WTC11 (cell line): ENCODE data around the gene GHRHR. TPM values are rescaled to one million over a fixed set of nuclear protein-coding genes. Genes with fewer than 3 reads are reported as not detected.

Experiments used
- ATAC-seq: fragments of 200-7000 bp; cut with Tn5 transposase; 2 replicates; pipeline ENCODE4 v1.10.0; 2021; ENCODE audit warnings: mild to moderate bottlenecking, moderate library complexity
- CTCF ChIA-PET: fragments of 300-600 bp; sonication (Branson Sonifier 250); formaldehyde crosslinking; loops from one replicate; lab custom pipeline; 2021; ENCODE audit warnings: antibody characterized with exemption; lab: Charles Lee
- POLR2A ChIA-PET: fragments of 350-600 bp; sonication (Branson Sonifier 250); formaldehyde crosslinking; loops from one replicate; lab custom pipeline; 2021; ENCODE audit warnings: antibody characterized with exemption; lab: Charles Lee
- DNase-seq: peaks from one replicate; pipeline ENCODE4 v3.0.0; 2021; ENCODE audit warnings: low spot score
- H3K27ac Mint-ChIP-seq: 2 replicates; pipeline ENCODE4 v1.8.0; 2021; ENCODE audit warnings: mixed read lengths
- H3K27me3 Mint-ChIP-seq: 2 replicates; pipeline ENCODE4 v1.8.0; 2021; ENCODE audit warnings: low read depth, mild to moderate bottlenecking, moderate library complexity, mixed read lengths
- H3K36me3 Mint-ChIP-seq: 2 replicates; pipeline ENCODE4 v1.8.0; 2021; ENCODE audit warnings: mixed read lengths
- H3K4me1 Mint-ChIP-seq: 2 replicates; pipeline ENCODE4 v1.8.0; 2022; ENCODE audit warnings: mixed read lengths
- H3K4me3 Mint-ChIP-seq: 2 replicates; pipeline ENCODE4 v1.8.0; 2021; ENCODE audit warnings: mild to moderate bottlenecking, moderate library complexity, mixed read lengths
- H3K9me3 Mint-ChIP-seq: 2 replicates; pipeline ENCODE4 v1.8.0; 2021; ENCODE audit warnings: mixed read lengths
- CBFB ChIP-seq: sonication (generic); formaldehyde crosslinking; IDR thresholded peaks from 2 replicates; pipeline ENCODE4 v1.8.1; 2022; ENCODE audit warnings: mild to moderate bottlenecking, low read depth, missing genetic modification reagents
- ELF4 ChIP-seq: sonication (generic); formaldehyde crosslinking; IDR thresholded peaks from 2 replicates; pipeline ENCODE4 v1.8.1; 2022; ENCODE audit warnings: low read depth, mild to moderate bottlenecking, moderate library complexity, missing genetic modification reagents
- EMX1 ChIP-seq: fragments of 250-450 bp; sonication (Bioruptor Pico); IDR thresholded peaks from 2 replicates; pipeline ENCODE4 v1.8.0; 2021; ENCODE audit warnings: mild to moderate bottlenecking
- ETV6 ChIP-seq: sonication (generic); formaldehyde crosslinking; IDR thresholded peaks from 2 replicates; pipeline ENCODE4 v1.8.1; 2022; ENCODE audit warnings: mild to moderate bottlenecking, missing genetic modification reagents
- FOXP1 ChIP-seq: sonication (generic); formaldehyde crosslinking; IDR thresholded peaks from 2 replicates; pipeline ENCODE4 v1.8.0; 2022; ENCODE audit warnings: missing genetic modification reagents, mild to moderate bottlenecking, moderate library complexity, borderline replicate concordance
- HMGA2 ChIP-seq: fragments of 250-450 bp; sonication (Bioruptor Pico); IDR thresholded peaks from 2 replicates; pipeline ENCODE4 v1.4.0; 2021; ENCODE audit warnings: mild to moderate bottlenecking, moderate library complexity
- IRF1 ChIP-seq: sonication (generic); formaldehyde crosslinking; IDR thresholded peaks from 2 replicates; pipeline ENCODE4 v1.8.0; 2023; ENCODE audit warnings: missing genetic modification reagents
- JAZF1 ChIP-seq: fragments of 250-450 bp; sonication (Bioruptor Pico); IDR thresholded peaks from 2 replicates; pipeline ENCODE4 v1.9.0; 2021; ENCODE audit warnings: moderate library complexity, mild to moderate bottlenecking, inconsistent platforms
- MYBL2 ChIP-seq: sonication (generic); formaldehyde crosslinking; IDR thresholded peaks from 2 replicates; pipeline ENCODE4 v1.8.1; 2023; ENCODE audit warnings: mild to moderate bottlenecking, moderate library complexity, missing genetic modification reagents
- NR2C2 ChIP-seq: sonication (generic); formaldehyde crosslinking; IDR thresholded peaks from 2 replicates; pipeline ENCODE4 v1.8.0; 2022; ENCODE audit warnings: mild to moderate bottlenecking, missing genetic modification reagents
- NR3C1 ChIP-seq: sonication (generic); formaldehyde crosslinking; conservative IDR thresholded peaks from 2 replicates; pipeline ENCODE4 v1.8.1; 2023; ENCODE audit warnings: low read depth, mild to moderate bottlenecking, missing genetic modification reagents
- OVOL2 ChIP-seq: fragments of 250-450 bp; sonication (Bioruptor Pico); IDR thresholded peaks from 2 replicates; pipeline ENCODE4 v1.9.0; 2021; ENCODE audit warnings: mild to moderate bottlenecking, borderline replicate concordance
- PRDM15 ChIP-seq: sonication (generic); formaldehyde crosslinking; IDR thresholded peaks from 2 replicates; pipeline ENCODE4 v1.8.0; 2022; ENCODE audit warnings: missing genetic modification reagents
- PRRX2 ChIP-seq: fragments of 250-450 bp; sonication (Bioruptor Pico); IDR thresholded peaks from 2 replicates; pipeline ENCODE4 v1.8.0; 2021; ENCODE audit warnings: mild to moderate bottlenecking
- RELA ChIP-seq: sonication (generic); formaldehyde crosslinking; IDR thresholded peaks from 2 replicates; pipeline ENCODE4 v1.8.1; 2022; ENCODE audit warnings: missing genetic modification reagents, mild to moderate bottlenecking, borderline replicate concordance
- ZNF219 ChIP-seq: sonication (generic); formaldehyde crosslinking; IDR thresholded peaks from 2 replicates; pipeline ENCODE4 v1.8.0; 2023; ENCODE audit warnings: missing genetic modification reagents, mild to moderate bottlenecking, borderline replicate concordance
- ZNF263 ChIP-seq: sonication (generic); formaldehyde crosslinking; IDR thresholded peaks from 2 replicates; pipeline ENCODE4 v1.8.1; 2022; ENCODE audit warnings: low read depth, mild to moderate bottlenecking, moderate library complexity, missing genetic modification reagents
- ZNF512 ChIP-seq: sonication (generic); formaldehyde crosslinking; IDR thresholded peaks from 2 replicates; pipeline ENCODE4 v1.8.1; 2022; ENCODE audit warnings: missing genetic modification reagents, borderline replicate concordance
- total RNA-seq: library from RNA; stranded (reverse); gene quantifications from 3 replicates; pipeline ENCODE4 v1.2.3, GENCODE V29; 2021
- TF ChIP-seq, protein P1 (sequence below): sonication (generic); formaldehyde crosslinking; IDR thresholded peaks from 2 replicates; pipeline ENCODE4 v1.8.0; 2022; ENCODE audit warnings: mild to moderate bottlenecking, missing genetic modification reagents
- TF ChIP-seq, protein P2 (sequence below): sonication (generic); formaldehyde crosslinking; IDR thresholded peaks from 2 replicates; pipeline ENCODE4 v1.8.1; 2023; ENCODE audit warnings: mild to moderate bottlenecking, missing genetic modification reagents, borderline replicate concordance
- TF ChIP-seq, protein P3 (sequence below): sonication (generic); formaldehyde crosslinking; IDR thresholded peaks from 2 replicates; pipeline ENCODE4 v1.8.0; 2022; ENCODE audit warnings: mild to moderate bottlenecking, missing genetic modification reagents
- TF ChIP-seq, protein P4 (sequence below): sonication (generic); formaldehyde crosslinking; IDR thresholded peaks from 2 replicates; pipeline ENCODE4 v1.8.1; 2023; ENCODE audit warnings: mild to moderate bottlenecking, missing genetic modification reagents, moderate library complexity

GHRHR gene
- total RNA-seq, 1 experiment from 2014 or later: 5.0 TPM

DNA sequence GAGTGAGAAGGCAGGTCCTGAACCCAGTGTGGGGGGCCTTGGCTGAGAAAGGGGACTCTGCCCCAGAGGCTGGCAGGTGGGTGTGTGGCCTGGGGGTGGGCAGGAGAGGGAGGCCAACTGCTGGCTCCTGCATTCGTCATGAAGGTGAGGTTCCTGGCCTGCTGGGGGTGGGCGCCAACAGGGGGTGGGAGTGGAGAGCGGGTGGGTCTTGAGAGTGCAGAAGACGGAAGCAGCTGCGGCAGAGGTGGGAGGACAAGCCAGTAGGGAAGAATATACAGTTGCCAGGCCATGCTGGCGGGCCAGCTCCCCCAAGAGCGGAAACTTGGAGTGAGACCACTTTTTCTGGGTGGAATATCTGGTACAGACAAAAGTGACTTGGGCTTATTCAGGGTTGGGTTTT lies 23.4 kb downstream of the GHRHR start:
- POLR2A ChIA-PET: interaction anchor here (1.4 kb wide), 1 partner anchor 134 kb away, joined by 3 read pairs; no protein-coding TSS in a partner anchor
- Mint-ChIP-seq H3K27ac (no peak overlapping the region; the same call in 1 of the 2 replicates), H3K4me1 (peaks cover 73% of the 10 kb centered on the region), H3K36me3 (no peaks in the 10 kb centered on the region), H3K27me3 (peaks cover 7% of the 10 kb centered on the region), H3K9me3 (no peaks in the 10 kb centered on the region), H3K4me3 (peak overlapping the region; percentile 38; the same call in 1 of the 2 replicates)
- TF ChIP-seq ELF4 (CRISPR knock-in tag): no peak
- no peak for TF ChIP-seq EMX1 (CRISPR knock-in tag)
- TF ChIP-seq ZNF512 (CRISPR knock-in tag): no peak
- TF ChIP-seq RELA: no peak
- TF ChIP-seq CBFB (CRISPR knock-in tag): no peak
- no peak for TF ChIP-seq FOXP1 (CRISPR knock-in tag)
- no peak for TF ChIP-seq NR2C2 (CRISPR knock-in tag)
- no peak for TF ChIP-seq HMGA2 (CRISPR knock-in tag)
- no peak for TF ChIP-seq JAZF1 (CRISPR knock-in tag)
- no peak for TF ChIP-seq PRRX2
- TF ChIP-seq MYBL2 (CRISPR knock-in tag): no peak
- TF ChIP-seq ETV6: no peak
- TF ChIP-seq OVOL2 (CRISPR knock-in tag): no peak
- no peak for TF ChIP-seq ZNF219 (CRISPR knock-in tag)
- TF ChIP-seq, protein P1, sequence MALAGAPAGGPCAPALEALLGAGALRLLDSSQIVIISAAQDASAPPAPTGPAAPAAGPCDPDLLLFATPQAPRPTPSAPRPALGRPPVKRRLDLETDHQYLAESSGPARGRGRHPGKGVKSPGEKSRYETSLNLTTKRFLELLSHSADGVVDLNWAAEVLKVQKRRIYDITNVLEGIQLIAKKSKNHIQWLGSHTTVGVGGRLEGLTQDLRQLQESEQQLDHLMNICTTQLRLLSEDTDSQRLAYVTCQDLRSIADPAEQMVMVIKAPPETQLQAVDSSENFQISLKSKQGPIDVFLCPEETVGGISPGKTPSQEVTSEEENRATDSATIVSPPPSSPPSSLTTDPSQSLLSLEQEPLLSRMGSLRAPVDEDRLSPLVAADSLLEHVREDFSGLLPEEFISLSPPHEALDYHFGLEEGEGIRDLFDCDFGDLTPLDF (CRISPR knock-in tag): no peak
- CTCF ChIA-PET: interaction anchor here (0.8 to 12.5 kb wide), 5 partner anchors 48 to 147 kb away, joined by 3 to 882 read pairs (median 87); partner anchors contain the start of gene ADCYAP1R1
- DNase-seq (no peak), ATAC-seq (no peak)

DNA sequence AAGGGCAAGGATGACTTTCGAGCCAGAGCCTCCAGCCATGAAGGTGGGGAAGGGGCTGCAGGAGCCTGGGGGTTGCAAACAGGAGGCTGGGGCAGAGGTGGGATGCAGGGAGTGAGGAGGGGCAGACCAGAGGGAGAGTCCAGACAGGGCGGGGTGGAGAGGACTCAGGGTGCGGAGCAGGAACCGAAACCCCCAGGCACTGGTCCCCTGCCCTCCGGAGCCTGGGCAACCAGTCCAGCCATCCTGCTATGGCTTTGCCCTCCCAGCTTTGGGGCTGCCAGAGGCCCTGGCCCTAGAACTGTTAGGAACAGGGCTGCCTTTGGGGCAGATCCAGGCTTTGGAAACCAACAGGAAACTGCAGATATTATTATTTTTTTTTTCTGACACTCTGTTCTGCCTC lies 24.2 kb downstream of the GHRHR start:
- ATAC-seq: no peak
- DNase-seq: no peak
- ChIA-PET CTCF (interaction anchor here (1.4 to 12.5 kb wide), 5 partner anchors 50 to 197 kb away, joined by 4 to 882 read pairs (median 87); partner anchors contain the start of gene ADCYAP1R1), POLR2A (interaction anchor here (0.7 to 1.4 kb wide), 2 partner anchors 33 to 133 kb away, joined by 3 read pairs; no protein-coding TSS in a partner anchor)
- Mint-ChIP-seq H3K9me3 (no peaks in the 10 kb centered on the region), H3K27me3 (peaks cover 7% of the 10 kb centered on the region), H3K27ac (no peak overlapping the region), H3K4me1 (peaks cover 77% of the 10 kb centered on the region), H3K36me3 (0 out of 2 replicates have a peak, but pooled peaks cover 1% of the 10 kb centered on the region), H3K4me3 (no peak overlapping the region)
- TF ChIP-seq, protein P2, sequence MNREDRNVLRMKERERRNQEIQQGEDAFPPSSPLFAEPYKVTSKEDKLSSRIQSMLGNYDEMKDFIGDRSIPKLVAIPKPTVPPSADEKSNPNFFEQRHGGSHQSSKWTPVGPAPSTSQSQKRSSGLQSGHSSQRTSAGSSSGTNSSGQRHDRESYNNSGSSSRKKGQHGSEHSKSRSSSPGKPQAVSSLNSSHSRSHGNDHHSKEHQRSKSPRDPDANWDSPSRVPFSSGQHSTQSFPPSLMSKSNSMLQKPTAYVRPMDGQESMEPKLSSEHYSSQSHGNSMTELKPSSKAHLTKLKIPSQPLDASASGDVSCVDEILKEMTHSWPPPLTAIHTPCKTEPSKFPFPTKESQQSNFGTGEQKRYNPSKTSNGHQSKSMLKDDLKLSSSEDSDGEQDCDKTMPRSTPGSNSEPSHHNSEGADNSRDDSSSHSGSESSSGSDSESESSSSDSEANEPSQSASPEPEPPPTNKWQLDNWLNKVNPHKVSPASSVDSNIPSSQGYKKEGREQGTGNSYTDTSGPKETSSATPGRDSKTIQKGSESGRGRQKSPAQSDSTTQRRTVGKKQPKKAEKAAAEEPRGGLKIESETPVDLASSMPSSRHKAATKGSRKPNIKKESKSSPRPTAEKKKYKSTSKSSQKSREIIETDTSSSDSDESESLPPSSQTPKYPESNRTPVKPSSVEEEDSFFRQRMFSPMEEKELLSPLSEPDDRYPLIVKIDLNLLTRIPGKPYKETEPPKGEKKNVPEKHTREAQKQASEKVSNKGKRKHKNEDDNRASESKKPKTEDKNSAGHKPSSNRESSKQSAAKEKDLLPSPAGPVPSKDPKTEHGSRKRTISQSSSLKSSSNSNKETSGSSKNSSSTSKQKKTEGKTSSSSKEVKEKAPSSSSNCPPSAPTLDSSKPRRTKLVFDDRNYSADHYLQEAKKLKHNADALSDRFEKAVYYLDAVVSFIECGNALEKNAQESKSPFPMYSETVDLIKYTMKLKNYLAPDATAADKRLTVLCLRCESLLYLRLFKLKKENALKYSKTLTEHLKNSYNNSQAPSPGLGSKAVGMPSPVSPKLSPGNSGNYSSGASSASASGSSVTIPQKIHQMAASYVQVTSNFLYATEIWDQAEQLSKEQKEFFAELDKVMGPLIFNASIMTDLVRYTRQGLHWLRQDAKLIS (CRISPR knock-in tag): no peak
- TF ChIP-seq, protein P3, sequence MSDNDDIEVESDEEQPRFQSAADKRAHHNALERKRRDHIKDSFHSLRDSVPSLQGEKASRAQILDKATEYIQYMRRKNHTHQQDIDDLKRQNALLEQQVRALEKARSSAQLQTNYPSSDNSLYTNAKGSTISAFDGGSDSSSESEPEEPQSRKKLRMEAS: no peak
- no peak for TF ChIP-seq PRDM15 (CRISPR knock-in tag)
- TF ChIP-seq ZNF263 (CRISPR knock-in tag): no peak
- TF ChIP-seq NR2C2 (CRISPR knock-in tag): no peak
- no peak for TF ChIP-seq ZNF219 (CRISPR knock-in tag)
- no peak for TF ChIP-seq NR3C1 (CRISPR knock-in tag)
- no peak for TF ChIP-seq IRF1 (CRISPR knock-in tag)
- TF ChIP-seq, protein P4, sequence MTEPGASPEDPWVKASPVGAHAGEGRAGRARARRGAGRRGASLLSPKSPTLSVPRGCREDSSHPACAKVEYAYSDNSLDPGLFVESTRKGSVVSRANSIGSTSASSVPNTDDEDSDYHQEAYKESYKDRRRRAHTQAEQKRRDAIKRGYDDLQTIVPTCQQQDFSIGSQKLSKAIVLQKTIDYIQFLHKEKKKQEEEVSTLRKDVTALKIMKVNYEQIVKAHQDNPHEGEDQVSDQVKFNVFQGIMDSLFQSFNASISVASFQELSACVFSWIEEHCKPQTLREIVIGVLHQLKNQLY (CRISPR knock-in tag): no peak
